Mesodermal cell (in vitro differentiated cells): ENCODE data around the gene OR2A1.
"Not testable (repeated sequence)": the region's sequence is repeated elsewhere in the genome, so short reads cannot be mapped to it uniquely, and the experiment has no call there.

Experiments
- H3K27ac ChIP-seq: 2 replicates; pipeline ENCODE4 v1.7.0; 2013; ENCODE audit warnings: mild to moderate bottlenecking, low read depth, low read length, moderate library complexity; ENCODE audit not compliant: severe bottlenecking
- H3K36me3 ChIP-seq: 2 replicates; pipeline ENCODE4 v1.7.1; 2013; ENCODE audit warnings: mild to moderate bottlenecking, low read length, moderate library complexity; ENCODE audit not compliant: control insufficient read depth, insufficient read depth
- H3K4me1 ChIP-seq: one replicate; pipeline ENCODE4 v1.7.1; 2013; ENCODE audit warnings: mild to moderate bottlenecking, low read length; ENCODE audit not compliant: insufficient read depth, control insufficient read depth, poor library complexity, severe bottlenecking
- H3K4me3 ChIP-seq: 2 replicates; pipeline ENCODE4 v1.7.0; 2013; ENCODE audit warnings: low read length, control low read depth, mild to moderate bottlenecking; ENCODE audit not compliant: insufficient read depth, poor library complexity, severe bottlenecking; ENCODE audit errors: extremely low read depth
- H3K9me3 ChIP-seq: 2 replicates; pipeline ENCODE4 v1.7.1; 2013; ENCODE audit warnings: mild to moderate bottlenecking, low read length, moderate library complexity; ENCODE audit not compliant: control insufficient read depth
- WGBS, 2 experiments: methylation state at CpG; one replicate each; pipeline ENCODE4 v1.1.5; 2013; ENCODE audit warnings: missing lambda C conversion rate in 2 of 2; ENCODE audit not compliant: insufficient coverage in 2 of 2; 5-methylcytosine and 5-hydroxymethylcytosine counted together

The OR2A1 gene

DNA sequence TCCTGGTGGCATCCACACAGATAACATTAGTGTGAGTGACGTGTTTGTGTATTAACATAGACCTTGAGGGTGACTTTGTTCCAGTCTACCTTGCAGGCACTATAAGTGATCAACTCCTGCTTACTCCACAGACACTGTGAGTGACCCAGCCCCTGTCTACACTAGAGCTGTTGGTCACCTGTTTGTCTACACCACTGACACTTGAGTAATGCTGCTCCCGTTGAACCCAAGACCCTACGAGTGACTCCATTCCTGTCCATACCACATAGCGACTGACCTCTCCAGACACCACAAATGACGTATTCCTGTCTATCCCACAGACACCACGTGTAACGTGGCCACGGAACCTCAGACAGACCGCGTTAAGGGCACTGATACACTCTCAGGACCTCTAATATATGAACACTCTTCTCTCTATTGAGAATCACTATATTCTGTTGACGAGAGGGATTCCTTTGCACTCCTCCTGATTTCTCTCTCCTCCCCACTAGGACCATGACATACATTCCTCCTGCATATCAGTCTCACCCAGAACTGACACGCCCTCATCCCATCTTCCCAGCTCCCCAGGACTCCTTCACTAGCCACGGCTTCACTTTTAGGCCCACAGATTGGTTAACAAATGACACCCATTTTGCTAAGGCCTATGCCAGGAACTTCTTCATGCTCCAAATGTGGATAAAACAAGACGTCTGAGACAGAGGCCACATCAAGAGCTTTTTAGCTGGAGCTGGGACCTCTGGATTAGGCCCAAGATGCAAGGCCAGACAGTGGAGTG lies 19.6 kb upstream of the OR2A1 start:
- H3K4me1 ChIP-seq, H3K36me3 ChIP-seq, H3K9me3 ChIP-seq, H3K4me3 ChIP-seq, H3K27ac ChIP-seq: not testable (repeated sequence)
- WGBS, 2 experiments = 86 to 96% methylated on average over 2 of the region's 14 CpGs

- WGBS, 2 experiments = no CpG with 5 or more reads among the region's 60 CpGs
Measured at GRCh38 chr7:144293794-144294499, 18.3 kb upstream of the OR2A1 start.

GRCh38 chr7:144302578-144303303 lies 9.5 kb upstream of the OR2A1 start:
- H3K27ac ChIP-seq, H3K36me3 ChIP-seq: not testable (repeated sequence)
- WGBS, 2 experiments = no CpG with 5 or more reads among the region's 1 CpG

More at GRCh38 chr7:144293794-144294499, 18.3 kb upstream of the OR2A1 start:
- H3K9me3 ChIP-seq, H3K4me1 ChIP-seq, H3K36me3 ChIP-seq, H3K27ac ChIP-seq: not testable (repeated sequence)
- H3K4me3 ChIP-seq = peak overlapping the region; percentile 5

GRCh38 chr7:144303607-144304006 lies 8.6 kb upstream of the OR2A1 start:
- no CpG with 5 or more reads among the region's 5 CpGs for WGBS, 2 experiments

More at GRCh38 chr7:144302578-144303303, 9.5 kb upstream of the OR2A1 start:
- H3K4me1 ChIP-seq, H3K9me3 ChIP-seq, H3K4me3 ChIP-seq: not testable (repeated sequence)

DNA sequence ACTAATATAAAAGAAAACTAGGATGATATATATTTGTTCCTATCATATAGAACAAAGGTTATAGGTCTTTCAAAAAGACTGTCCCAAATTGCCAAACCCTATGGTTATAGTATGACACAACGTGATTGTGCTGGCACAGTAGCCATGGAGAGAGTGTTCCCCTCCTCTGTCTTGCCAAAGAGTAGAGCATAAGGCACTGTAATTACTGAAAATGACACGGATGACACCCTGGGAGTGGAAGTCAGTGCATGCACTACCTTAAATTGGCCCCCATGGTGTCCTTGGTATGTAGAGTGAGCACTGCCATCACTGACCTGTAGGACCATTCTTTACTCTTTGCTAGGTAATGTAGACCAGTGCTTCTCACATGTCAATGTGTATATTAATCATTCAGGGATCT lies 7.1 kb upstream of the OR2A1 start:
- no CpG with 5 or more reads among the region's 2 CpGs for WGBS, 2 experiments
- not testable (repeated sequence) for H3K9me3 ChIP-seq, H3K4me3 ChIP-seq, H3K36me3 ChIP-seq, H3K27ac ChIP-seq, H3K4me1 ChIP-seq

More at GRCh38 chr7:144303607-144304006, 8.6 kb upstream of the OR2A1 start:
- H3K27ac ChIP-seq, H3K36me3 ChIP-seq, H3K4me3 ChIP-seq, H3K4me1 ChIP-seq, H3K9me3 ChIP-seq: not testable (repeated sequence)

GRCh38 chr7:144309702-144310101 lies 2.5 kb upstream of the OR2A1 start:
- WGBS, 2 experiments = no CpG with 5 or more reads among the region's 2 CpGs

DNA sequence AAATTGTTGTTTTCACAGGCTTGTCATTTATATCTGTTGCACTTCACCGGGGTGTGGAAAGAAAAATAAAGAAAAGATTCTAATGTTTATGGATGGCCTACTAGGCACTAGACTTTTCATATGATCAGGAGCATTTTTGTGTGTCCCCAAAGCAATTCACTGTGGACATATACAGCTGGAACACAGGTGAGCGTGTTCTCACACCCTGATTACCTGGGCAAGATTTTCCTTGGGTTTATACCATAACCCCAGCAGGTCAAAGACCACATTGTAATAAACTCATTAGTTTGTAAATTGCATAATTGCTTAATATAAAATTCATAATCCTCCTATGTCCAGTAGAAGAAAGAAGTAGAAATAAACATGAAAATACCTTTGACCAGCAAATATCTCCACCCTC lies 1.0 kb upstream of the OR2A1 start:
- not testable (repeated sequence) for H3K9me3 ChIP-seq, H3K27ac ChIP-seq
- no CpG with 5 or more reads among the region's 2 CpGs for WGBS, 2 experiments

More at GRCh38 chr7:144309702-144310101, 2.5 kb upstream of the OR2A1 start:
- H3K36me3 ChIP-seq, H3K4me1 ChIP-seq, H3K4me3 ChIP-seq, H3K27ac ChIP-seq, H3K9me3 ChIP-seq: not testable (repeated sequence)

DNA sequence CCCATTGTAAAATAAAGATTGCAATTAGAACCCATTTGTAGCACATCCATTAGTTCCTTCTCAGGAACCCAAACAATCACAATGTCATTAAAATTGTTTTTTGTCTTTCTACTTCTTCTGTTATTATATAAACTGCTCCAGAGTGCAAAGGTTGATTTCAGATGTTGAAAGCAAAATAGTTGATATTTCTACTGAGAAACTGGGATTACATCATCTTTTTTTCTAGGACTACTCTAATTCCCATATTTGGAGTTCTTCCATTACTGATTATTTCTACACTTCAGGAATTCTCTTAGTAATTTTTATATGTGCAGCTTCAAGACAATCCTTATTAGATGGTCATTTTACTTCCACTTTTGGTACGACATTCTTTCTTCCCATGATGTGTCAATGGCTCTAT lies 5.3 kb downstream of the OR2A1 start:
- not testable (repeated sequence) for H3K36me3 ChIP-seq, H3K4me3 ChIP-seq, H3K9me3 ChIP-seq, H3K27ac ChIP-seq, H3K4me1 ChIP-seq
- no CpG with 5 or more reads among the region's 1 CpG for WGBS, 2 experiments

More for the DNA sequence above, 1.0 kb upstream of the OR2A1 start:
- H3K4me1 ChIP-seq, H3K4me3 ChIP-seq, H3K36me3 ChIP-seq: not testable (repeated sequence)

DNA sequence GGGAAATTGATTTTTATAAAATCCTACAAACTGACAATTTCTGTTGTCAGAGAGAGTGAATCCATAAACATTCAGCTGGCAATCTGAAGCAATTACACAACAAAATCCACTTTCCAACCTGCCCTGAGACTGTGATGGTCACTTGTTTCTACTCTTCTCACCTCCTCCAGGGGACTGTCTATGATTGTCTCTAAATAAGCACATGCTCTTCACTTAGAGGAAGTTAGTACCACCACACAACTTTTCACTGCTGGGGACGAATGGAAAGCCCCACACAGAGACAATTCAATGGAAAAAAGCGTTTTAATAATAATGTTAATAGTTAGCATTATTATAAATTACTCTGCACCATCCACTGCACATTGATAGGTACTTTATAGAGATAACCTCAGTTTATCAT lies 7.3 kb downstream of the OR2A1 start:
- not testable (repeated sequence) for H3K9me3 ChIP-seq, H3K36me3 ChIP-seq, H3K4me1 ChIP-seq, H3K4me3 ChIP-seq, H3K27ac ChIP-seq
- WGBS, 2 experiments = no CpG with 5 or more reads among the region's 2 CpGs

DNA sequence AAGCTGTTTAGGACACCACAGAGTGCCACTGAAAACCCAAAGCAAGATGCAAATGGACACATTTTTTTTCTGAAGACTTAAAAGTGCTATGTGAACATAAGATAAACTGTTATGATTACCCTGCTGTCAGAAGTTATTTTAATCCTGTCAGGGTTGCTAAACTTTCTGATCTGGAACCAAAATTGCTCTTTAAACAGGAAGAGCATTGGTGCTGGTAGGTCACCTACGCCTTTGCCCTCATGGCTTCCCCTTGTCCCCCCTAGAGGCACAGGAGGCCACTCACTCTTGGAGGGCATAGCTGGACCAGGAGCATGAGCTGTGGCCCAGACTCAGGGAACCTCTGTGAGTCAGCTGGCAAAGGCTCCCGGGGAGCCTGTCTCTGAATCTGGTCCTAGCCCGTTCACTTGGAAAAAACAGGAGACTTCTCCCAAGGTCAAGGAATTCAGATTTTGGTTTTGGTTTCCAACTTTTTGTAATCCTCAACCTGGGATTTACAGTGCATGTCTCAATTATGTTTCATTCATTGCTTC lies 9.5 kb downstream of the OR2A1 start:
- WGBS, 2 experiments = 60% methylated on average over 1 of the region's 3 CpGs; no CpG with 5 or more reads in 1 of the 2 experiments
- H3K4me3 ChIP-seq, H3K36me3 ChIP-seq, H3K4me1 ChIP-seq, H3K27ac ChIP-seq, H3K9me3 ChIP-seq: not testable (repeated sequence)
